Natural killer cell (primary cell): ENCODE measurements around the gene PGLYRP4. TPM values are rescaled to one million over a fixed set of nuclear protein-coding genes. Genes with fewer than 3 reads are reported as not detected.
A peak's percentile ranks its signal among the peaks of the same experiment; 100 is the strongest.

Source experiments
- ATAC-seq, 3 donors: fragments of 150-1000 bp in 2 of 3; fragments of 200-7000 bp in 1 of 3; cut with Tn5 transposase; 1 replicate in 1 of 3; 2 replicates in 2 of 3; pipeline ENCODE4 v1.10.0; 2021; ENCODE audit warnings: mild to moderate bottlenecking in 2 of 3, moderate library complexity in 2 of 3
- DNase-seq, 2 donors: peaks; one replicate each; pipeline versions ENCODE4 v3.0.0 to v3.0.0-alpha.2; 2013 to 2021; ENCODE audit warnings: mixed read lengths in 1 of 2
- H3K27ac ChIP-seq: one replicate; pipeline ENCODE4 v1.5.1; 2013; ENCODE audit warnings: mild to moderate bottlenecking, low read length
- H3K27me3 ChIP-seq: one replicate; pipeline ENCODE4 v1.6.1; 2013; ENCODE audit warnings: low read length; ENCODE audit not compliant: control insufficient read depth, insufficient read depth
- H3K36me3 ChIP-seq: one replicate; pipeline ENCODE4 v1.6.1; 2013; ENCODE audit warnings: low read length; ENCODE audit not compliant: control insufficient read depth, insufficient read depth
- H3K4me1 ChIP-seq: one replicate; pipeline ENCODE4 v1.6.1; 2013; ENCODE audit warnings: low read length; ENCODE audit not compliant: control insufficient read depth, insufficient read depth
- H3K4me3 ChIP-seq: one replicate; pipeline ENCODE4 v1.5.1; 2013; ENCODE audit warnings: low read length
- H3K9me3 ChIP-seq: one replicate; pipeline ENCODE4 v1.6.1; 2013; ENCODE audit warnings: low read length; ENCODE audit not compliant: control insufficient read depth, insufficient read depth
- H3K27ac Mint-ChIP-seq, 2 donors: one replicate each; pipeline ENCODE4 v1.8.0; 2022; ENCODE audit warnings: mild to moderate bottlenecking in 2 of 2, mixed read lengths in 2 of 2, moderate library complexity in 1 of 2
- H3K27me3 Mint-ChIP-seq, 2 donors: one replicate each; pipeline ENCODE4 v1.8.0; 2022; ENCODE audit warnings: low read depth in 2 of 2, mixed read lengths in 2 of 2
- H3K36me3 Mint-ChIP-seq: one replicate; pipeline ENCODE4 v1.8.0; 2022; ENCODE audit warnings: mixed read lengths
- H3K4me1 Mint-ChIP-seq, 2 donors: one replicate each; pipeline ENCODE4 v1.8.0; 2022; ENCODE audit warnings: mixed read lengths in 2 of 2
- H3K4me3 Mint-ChIP-seq: one replicate; pipeline ENCODE4 v1.8.0; 2022; ENCODE audit warnings: mild to moderate bottlenecking, moderate library complexity, mixed read lengths
- H3K9me3 Mint-ChIP-seq, 2 donors: one replicate each; pipeline ENCODE4 v1.8.0; 2022; ENCODE audit warnings: mixed read lengths in 2 of 2
- CTCF ChIP-seq: fragments of 200-600 bp; IDR thresholded peaks from one replicate; pipeline ENCODE4 v1.8.0; 2022; ENCODE audit warnings: antibody characterized with exemption
- WGBS: methylation state at CpG from one replicate; pipeline ENCODE4 v1.1.7; 2013; ENCODE audit warnings: missing lambda C conversion rate; ENCODE audit not compliant: insufficient coverage; 5-methylcytosine and 5-hydroxymethylcytosine counted together
- intact Hi-C: fragments of 100-400 bp; cut with micrococcal nuclease; formaldehyde crosslinking; loops from one replicate; pipeline ENCODE4 v1.14.2; 2022
- total RNA-seq, 4 donors: library from RNA; stranded (reverse); fragments of 120-200 nt in 1 of 4; gene quantifications; one replicate each; pipeline versions ENCODE4 v1.2.3 to v1.2.4, GENCODE V29; 2013 to 2022

The PGLYRP4 gene
- total RNA-seq, 3 donors from 2014 or later (not counting 1 experiment from before 2014, with no cell fraction given): not detected

- Histone ChIP-seq H3K4me1 (peaks cover 7% of the 10 kb centered on the region), H3K36me3 (no peaks in the 10 kb centered on the region), H3K9me3 (no peaks in the 10 kb centered on the region), H3K27ac (no peak overlapping the region), H3K4me3 (no peak overlapping the region), H3K27me3 (no peaks in the 10 kb centered on the region)
- intact Hi-C loops: no loop called here
- Mint-ChIP-seq H3K36me3 (no peaks in the 10 kb centered on the region), H3K27me3 (peaks cover 4 to 5% of the 10 kb centered on the region in 2 donors), H3K27ac (no peak overlapping the region), H3K4me1 (peaks cover 8 to 10% of the 10 kb centered on the region in 2 donors), H3K9me3 (no peaks in the 10 kb centered on the region), H3K4me3 (no peak overlapping the region)
- 77% methylated on average over 5 of the region's 8 CpGs for WGBS
- ATAC-seq (no peak), DNase-seq (no peak)
- TF ChIP-seq CTCF: no peak
These were observed 56.5 kb downstream of the PGLYRP4 start for GRCh38 chr1:153292185-153292584.

GRCh38 chr1:153291514-153291913, 57.1 kb downstream of the PGLYRP4 start:
- intact Hi-C loops: no loop called here
- Histone ChIP-seq H3K36me3 (no peaks in the 10 kb centered on the region), H3K4me3 (no peak overlapping the region), H3K4me1 (peaks cover 7% of the 10 kb centered on the region), H3K27ac (no peak overlapping the region), H3K27me3 (no peaks in the 10 kb centered on the region), H3K9me3 (no peaks in the 10 kb centered on the region)
- 75% methylated on average over 5 of the region's 5 CpGs for WGBS
- Mint-ChIP-seq H3K27ac (no peak overlapping the region), H3K9me3 (no peaks in the 10 kb centered on the region), H3K4me3 (no peak overlapping the region), H3K27me3 (peaks cover 4 to 5% of the 10 kb centered on the region in 2 donors), H3K36me3 (no peaks in the 10 kb centered on the region), H3K4me1 (peaks cover 8 to 10% of the 10 kb centered on the region in 2 donors)
- ATAC-seq (no peak), DNase-seq (no peak)
- no peak for TF ChIP-seq CTCF

GRCh38 chr1:153288634-153289275, 59.9 kb downstream of the PGLYRP4 start:
- H3K4me3 ChIP-seq: no peak overlapping the region
- DNase-seq: peak in 1 of 2 donors; percentile 9
- no peaks in the 10 kb centered on the region for H3K9me3 Mint-ChIP-seq
- no peaks in the 10 kb centered on the region for H3K27me3 ChIP-seq
- no peaks in the 10 kb centered on the region for H3K9me3 ChIP-seq
- H3K4me3 Mint-ChIP-seq: no peak overlapping the region
- ATAC-seq: peak in 1 of 3 donors; percentile 47
- peak; percentile 31 for TF ChIP-seq CTCF
- H3K36me3 ChIP-seq: no peaks in the 10 kb centered on the region
- intact Hi-C loops: no loop called here
- H3K4me1 Mint-ChIP-seq: peaks cover 2 to 6% of the 10 kb centered on the region in 2 donors
- H3K4me1 ChIP-seq: peaks cover 3% of the 10 kb centered on the region
- peaks cover 4 to 12% of the 10 kb centered on the region in 2 donors for H3K27me3 Mint-ChIP-seq
- no peak overlapping the region for H3K27ac Mint-ChIP-seq
- WGBS: 79% methylated on average over 10 of the region's 11 CpGs
- H3K36me3 Mint-ChIP-seq: no peaks in the 10 kb centered on the region
- no peak overlapping the region for H3K27ac ChIP-seq

Other genes with a start within 250 kb of the PGLYRP4 start
- not detected for gene SPRR2F, start 235.3 kb downstream of the PGLYRP4 start, total RNA-seq
- not detected for gene SPRR2G, start 198.0 kb downstream of the PGLYRP4 start, total RNA-seq
- gene LELP1, start 145.4 kb downstream of the PGLYRP4 start, total RNA-seq: not detected
- not detected for gene PRR9, start 131.3 kb downstream of the PGLYRP4 start, total RNA-seq
- gene LORICRIN, start 89.2 kb downstream of the PGLYRP4 start, total RNA-seq: not detected
- not detected for gene PGLYRP3, start 35.9 kb downstream of the PGLYRP4 start, total RNA-seq
- 100 to 1,000 TPM in 2 of 3 donors, 10 to 100 TPM in 1; 13.1 to 334 (median 116) TPM for gene S100A9, start 9.0 kb upstream of the PGLYRP4 start, total RNA-seq
- 10 to 100 TPM in 2 of 3 donors, not detected in 1; 11.4 to 20.4 TPM for gene S100A12, start 26.8 kb upstream of the PGLYRP4 start, total RNA-seq
- 100 to 1,000 TPM in 1 of 3 donors, 10 to 100 TPM in 1, 1 to 10 TPM in 1; 1.8 to 220 (median 75.8) TPM for gene S100A8, start 42.2 kb upstream of the PGLYRP4 start, total RNA-seq
- gene S100A7A, start 67.7 kb upstream of the PGLYRP4 start, total RNA-seq: not detected
- gene S100A7, start 111.8 kb upstream of the PGLYRP4 start, total RNA-seq: not detected
- 100 to 1,000 TPM; 174 to 261 (median 245) TPM for gene S100A6, start 187.2 kb upstream of the PGLYRP4 start, total RNA-seq
- not detected for gene S100A5, start 192.1 kb upstream of the PGLYRP4 start, total RNA-seq
- 100 to 1,000 TPM; 509 to 689 (median 597) TPM for gene S100A4, start 197.0 kb upstream of the PGLYRP4 start, total RNA-seq
- gene S100A3, start 200.4 kb upstream of the PGLYRP4 start, total RNA-seq: not detected
- not detected for gene S100A2, start 217.0 kb upstream of the PGLYRP4 start, total RNA-seq